Osteocyte (in vitro differentiated cells): ENCODE data around the gene LRRC26. TPM values are rescaled to one million over a fixed set of nuclear protein-coding genes. Genes with fewer than 3 reads are reported as not detected.

Source experiments
- DNase-seq: peaks from one replicate; pipeline ENCODE4 v3.0.0; 2021; ENCODE audit warnings: mixed read lengths; ENCODE audit not compliant: unreplicated experiment; ENCODE audit errors: extremely low spot score
- H3K27ac Mint-ChIP-seq: one replicate; pipeline ENCODE4 v1.8.0; 2021; ENCODE audit warnings: mild to moderate bottlenecking, mixed read lengths; ENCODE audit not compliant: unreplicated experiment
- H3K27me3 Mint-ChIP-seq: one replicate; pipeline ENCODE4 v1.8.0; 2021; ENCODE audit warnings: mixed read lengths; ENCODE audit not compliant: unreplicated experiment
- H3K36me3 Mint-ChIP-seq: one replicate; pipeline ENCODE4 v1.8.0; 2021; ENCODE audit warnings: mixed read lengths; ENCODE audit not compliant: unreplicated experiment
- H3K4me1 Mint-ChIP-seq: one replicate; pipeline ENCODE4 v1.8.0; 2021; ENCODE audit warnings: mixed read lengths; ENCODE audit not compliant: unreplicated experiment
- H3K4me3 Mint-ChIP-seq: one replicate; pipeline ENCODE4 v1.8.0; 2021; ENCODE audit warnings: mild to moderate bottlenecking, moderate library complexity, mixed read lengths; ENCODE audit not compliant: unreplicated experiment
- H3K9me3 Mint-ChIP-seq: one replicate; pipeline ENCODE4 v1.8.0; 2021; ENCODE audit warnings: mixed read lengths; ENCODE audit not compliant: unreplicated experiment
- CTCF ChIP-seq: fragments of 200-600 bp; sonication (generic); IDR thresholded peaks from 2 replicates; pipeline ENCODE4 v1.5.0; 2021; ENCODE audit warnings: antibody characterized with exemption, mild to moderate bottlenecking, moderate library complexity
- total RNA-seq: library from RNA; stranded (reverse); gene quantifications from 2 replicates; pipeline ENCODE4 v1.2.1, GENCODE V29; 2021

The LRRC26 gene
- total RNA-seq, 1 donor from 2014 or later, result not detected

- H3K4me1 Mint-ChIP-seq, result peaks cover 26% of the 10 kb centered on the region
- DNase-seq, result no peak
- TF ChIP-seq CTCF, result no peak
- no peak overlapping the region for H3K4me3 Mint-ChIP-seq
- H3K36me3 Mint-ChIP-seq, result peaks cover 10% of the 10 kb centered on the region
- H3K27ac Mint-ChIP-seq, result no peak overlapping the region
- H3K9me3 Mint-ChIP-seq, result no peaks in the 10 kb centered on the region
- H3K27me3 Mint-ChIP-seq, result no peaks in the 10 kb centered on the region
Measured at GRCh38 chr9:137193771-137194170, 23.9 kb upstream of the LRRC26 start.

GRCh38 chr9:137192859-137193258 lies 23.0 kb upstream of the LRRC26 start:
- H3K4me3 Mint-ChIP-seq, result no peak overlapping the region

GRCh38 chr9:137192448-137192780 lies 22.6 kb upstream of the LRRC26 start:
- H3K27me3 Mint-ChIP-seq, result no peaks in the 10 kb centered on the region
- no peak for TF ChIP-seq CTCF
- peaks cover 10% of the 10 kb centered on the region for H3K36me3 Mint-ChIP-seq
- H3K4me3 Mint-ChIP-seq, result no peak overlapping the region
- no peak for DNase-seq
- peaks cover 25% of the 10 kb centered on the region for H3K4me1 Mint-ChIP-seq
- no peaks in the 10 kb centered on the region for H3K9me3 Mint-ChIP-seq
- no peak overlapping the region for H3K27ac Mint-ChIP-seq

More at GRCh38 chr9:137192859-137193258, 23.0 kb upstream of the LRRC26 start:
- no peaks in the 10 kb centered on the region for H3K27me3 Mint-ChIP-seq
- H3K4me1 Mint-ChIP-seq, result peaks cover 21% of the 10 kb centered on the region
- no peak for TF ChIP-seq CTCF
- DNase-seq, result no peak
- no peak overlapping the region for H3K27ac Mint-ChIP-seq
- no peaks in the 10 kb centered on the region for H3K9me3 Mint-ChIP-seq
- peaks cover 10% of the 10 kb centered on the region for H3K36me3 Mint-ChIP-seq

- TF ChIP-seq CTCF, result no peak
- Mint-ChIP-seq H3K27me3 (no peaks in the 10 kb centered on the region), H3K4me3 (no peak overlapping the region), H3K27ac (no peak overlapping the region), H3K36me3 (peaks cover 10% of the 10 kb centered on the region), H3K4me1 (peaks cover 30% of the 10 kb centered on the region), H3K9me3 (no peaks in the 10 kb centered on the region)
- DNase-seq, result no peak
Measured at GRCh38 chr9:137191691-137192447, 22.0 kb upstream of the LRRC26 start.

- H3K4me1 Mint-ChIP-seq, result peaks cover 37% of the 10 kb centered on the region
- no peaks in the 10 kb centered on the region for H3K9me3 Mint-ChIP-seq
- no peak for TF ChIP-seq CTCF
- no peak for DNase-seq
- H3K27ac Mint-ChIP-seq, result no peak overlapping the region
- no peaks in the 10 kb centered on the region for H3K27me3 Mint-ChIP-seq
- peaks cover 10% of the 10 kb centered on the region for H3K36me3 Mint-ChIP-seq
- H3K4me3 Mint-ChIP-seq, result peak overlapping the region; percentile 55
Measured at GRCh38 chr9:137191245-137191644, 21.4 kb upstream of the LRRC26 start.
